NCI-H748 (cell line): ENCODE results near the gene CD84.
"Not testable (repeated sequence)": the region's sequence is repeated elsewhere in the genome, so short reads cannot be mapped to it uniquely, and the experiment has no call there.

Experiments used
- DNase-seq: peaks from one replicate; lab custom pipeline; 2025; ENCODE audit not compliant: unreplicated experiment; lab: John Stamatoyannopoulos, UW

CD84 gene

GRCh38 chr1:160519642-160520435 lies 59.5 kb downstream of the CD84 start:
- no peak for DNase-seq

- DNase-seq: not testable (repeated sequence)
Measured at GRCh38 chr1:160517519-160517918, 61.8 kb downstream of the CD84 start.

GRCh38 chr1:160515908-160516307 lies 63.4 kb downstream of the CD84 start:
- DNase-seq: not testable (repeated sequence)

- no peak for DNase-seq
Measured at GRCh38 chr1:160504651-160505050, 74.6 kb downstream of the CD84 start.

- no peak for DNase-seq
Measured at GRCh38 chr1:160503087-160503486, 76.2 kb downstream of the CD84 start.

- DNase-seq: no peak
Measured at GRCh38 chr1:160500321-160500990, 78.8 kb downstream of the CD84 start.

- DNase-seq: no peak
Measured at GRCh38 chr1:160499631-160500030, 79.7 kb downstream of the CD84 start.

- not testable (repeated sequence) for DNase-seq
Measured at GRCh38 chr1:160498301-160499065, 80.8 kb downstream of the CD84 start.

- no peak for DNase-seq
Measured at GRCh38 chr1:160496334-160496733, 83.0 kb downstream of the CD84 start.

GRCh38 chr1:160494620-160495019 lies 84.7 kb downstream of the CD84 start:
- DNase-seq: no peak

- no peak for DNase-seq
Measured at GRCh38 chr1:160492617-160493016, 86.7 kb downstream of the CD84 start.

GRCh38 chr1:160491981-160492380 lies 87.3 kb downstream of the CD84 start:
- no peak for DNase-seq
